NOMO-1 (cell line): ENCODE measurements around the gene SMCO1.
"Not testable (repeated sequence)": the region's sequence is repeated elsewhere in the genome, so short reads cannot be mapped to it uniquely, and the experiment has no call there.

Experiments
- DNase-seq, 2 experiments: peaks; one replicate each; lab custom pipeline; 2025; ENCODE audit not compliant: unreplicated experiment in 2 of 2; lab: John Stamatoyannopoulos, UW

Gene SMCO1

GRCh38 chr3:196498297-196498696 is 16.8 kb downstream of the SMCO1 start:
- no peak for DNase-seq

- no peak for DNase-seq
Observed at GRCh38 chr3:196496183-196496582, 19.0 kb downstream of the SMCO1 start.

DNA sequence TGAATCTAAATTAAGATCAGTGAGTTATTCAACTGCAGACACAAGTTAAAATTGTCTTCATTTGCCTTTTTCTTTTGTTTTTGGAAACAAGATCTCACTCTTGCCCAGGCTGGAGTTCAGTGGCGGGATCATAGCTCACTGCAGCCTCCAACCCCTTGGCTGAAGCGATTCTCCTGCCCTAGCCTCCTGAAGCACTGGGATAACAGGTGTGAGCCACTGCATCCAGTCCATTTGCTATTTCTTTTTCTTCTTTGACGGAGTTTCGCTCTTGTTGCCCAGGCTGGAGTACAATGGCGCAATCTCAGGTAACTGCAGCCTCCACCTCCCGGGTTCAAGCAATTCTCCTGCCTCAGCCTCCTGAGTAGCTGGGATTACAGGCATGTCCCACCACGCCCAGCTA is 21.9 kb downstream of the SMCO1 start:
- no peak for DNase-seq

- DNase-seq, result no peak
Observed at GRCh38 chr3:196492080-196492479, 23.1 kb downstream of the SMCO1 start.

- DNase-seq, result no peak
Observed at GRCh38 chr3:196489747-196490146, 25.4 kb downstream of the SMCO1 start.

- no peak for DNase-seq
Observed at GRCh38 chr3:196486263-196486662, 28.9 kb downstream of the SMCO1 start.

GRCh38 chr3:196477678-196478077 is 37.5 kb downstream of the SMCO1 start:
- DNase-seq, result no peak

DNA sequence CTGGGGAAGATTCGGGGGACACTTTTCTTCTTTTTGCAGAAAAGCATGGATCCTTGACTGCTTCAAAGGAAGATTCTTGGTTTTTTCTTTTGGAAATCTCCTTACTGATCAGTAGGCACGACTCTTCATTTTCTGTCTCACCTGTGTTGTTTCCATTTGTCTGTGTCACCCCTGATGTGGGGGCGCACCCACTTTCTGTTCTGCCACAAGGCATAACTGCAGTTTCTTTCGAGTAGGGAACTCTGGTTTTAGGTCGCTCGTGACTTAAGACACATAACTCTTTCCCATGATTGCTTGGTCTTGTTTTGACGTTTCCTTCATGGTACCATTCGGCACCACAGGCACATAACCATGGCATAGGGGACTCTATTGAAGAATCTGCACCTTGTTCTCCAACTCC is 42.9 kb downstream of the SMCO1 start:
- no peak for DNase-seq

- DNase-seq, result no peak
Observed at GRCh38 chr3:196471551-196471950, 43.6 kb downstream of the SMCO1 start.

DNA sequence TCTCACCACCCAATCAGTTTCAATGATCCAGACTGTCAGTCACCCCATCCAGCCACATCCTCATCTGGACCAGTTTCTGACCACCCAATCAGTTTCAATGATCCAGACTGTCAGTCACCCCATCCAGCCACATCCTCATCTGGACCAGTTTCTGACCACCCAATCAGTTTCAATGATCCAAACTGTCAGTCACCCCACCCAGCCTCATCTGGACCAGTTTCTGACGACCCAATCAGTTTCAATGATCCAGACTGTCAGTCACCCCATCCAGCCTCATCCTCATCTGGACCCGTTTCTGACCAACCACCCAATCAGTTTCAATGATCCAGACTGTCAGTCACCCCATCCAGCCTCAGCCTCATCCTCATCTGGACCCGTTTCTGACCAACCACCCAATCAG is 45.0 kb downstream of the SMCO1 start:
- not testable (repeated sequence) for DNase-seq

DNA sequence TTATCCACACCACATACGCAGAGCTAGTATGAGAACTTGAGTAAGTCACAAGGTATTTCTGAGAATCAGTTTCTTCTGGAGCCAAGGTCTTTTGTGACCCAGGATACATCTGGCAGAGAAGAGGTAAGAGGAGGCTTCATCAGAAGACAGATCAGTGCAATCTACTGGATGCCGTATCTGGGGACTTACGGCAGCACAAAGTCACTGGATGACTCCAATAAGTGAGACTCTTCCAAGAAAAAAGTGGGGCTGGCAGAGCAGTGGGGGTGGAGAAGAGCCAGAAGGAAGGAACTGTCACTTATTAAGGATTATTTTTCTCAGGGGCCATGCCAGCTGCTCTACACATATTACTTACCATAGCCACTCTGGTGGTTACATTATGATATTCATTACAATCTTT is 51.3 kb downstream of the SMCO1 start:
- DNase-seq, result no peak

- no peak for DNase-seq
Observed at GRCh38 chr3:196463478-196463756, 51.7 kb downstream of the SMCO1 start.

DNA sequence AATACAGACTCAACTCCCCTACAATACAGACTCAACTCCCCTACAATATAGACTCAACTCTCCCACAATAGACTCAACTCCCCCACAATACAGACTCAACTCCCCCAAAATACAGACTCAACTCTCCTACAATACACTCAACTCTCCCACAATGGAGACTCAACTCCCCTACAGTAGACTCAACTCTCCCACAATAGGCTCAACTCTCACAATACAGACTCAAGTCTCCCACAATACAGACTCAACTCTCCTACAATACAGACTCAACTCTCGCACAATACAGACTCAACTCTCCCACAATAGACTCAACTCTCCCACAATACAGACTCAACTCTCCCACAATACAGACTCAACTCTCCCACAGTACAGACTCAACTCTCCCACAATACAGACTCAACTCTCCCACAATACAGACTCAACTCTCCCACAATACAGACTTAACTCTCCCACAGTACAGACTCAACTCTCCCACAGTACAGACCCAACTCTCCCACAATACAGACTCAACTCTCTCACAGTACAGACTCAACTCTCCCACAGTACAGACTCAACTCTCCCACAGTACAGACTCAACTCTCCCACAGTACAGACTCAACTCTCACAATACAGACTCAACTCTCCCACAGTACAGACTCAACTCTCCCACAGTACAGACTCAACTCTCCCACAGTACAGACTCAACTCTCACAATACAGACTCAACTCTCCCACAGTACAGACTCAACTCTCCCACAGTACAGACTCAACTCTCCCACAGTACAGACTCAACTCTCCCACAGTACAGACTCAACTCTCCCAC is 52.3 kb downstream of the SMCO1 start:
- DNase-seq, result not testable (repeated sequence)

DNA sequence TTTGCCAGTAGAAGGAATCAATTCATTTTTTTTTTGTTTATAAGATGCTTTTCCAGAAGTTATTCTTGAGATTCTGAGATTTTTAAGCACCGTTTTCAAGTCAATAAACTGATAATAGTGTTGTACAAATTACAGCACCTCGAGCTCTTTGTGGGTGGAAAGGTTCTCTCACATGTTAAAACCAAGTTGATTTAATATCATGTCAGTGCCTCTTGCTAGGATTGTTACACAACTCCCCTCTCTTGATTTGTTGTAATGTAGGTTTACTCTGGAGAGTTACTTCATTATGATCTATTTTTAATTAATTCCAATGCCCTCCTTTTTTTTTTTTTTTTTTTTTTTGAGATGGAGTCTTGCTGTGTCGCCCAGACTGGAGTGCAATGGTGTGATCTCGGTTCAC is 57.1 kb downstream of the SMCO1 start:
- peak; percentile 56 to 94 for DNase-seq

DNA sequence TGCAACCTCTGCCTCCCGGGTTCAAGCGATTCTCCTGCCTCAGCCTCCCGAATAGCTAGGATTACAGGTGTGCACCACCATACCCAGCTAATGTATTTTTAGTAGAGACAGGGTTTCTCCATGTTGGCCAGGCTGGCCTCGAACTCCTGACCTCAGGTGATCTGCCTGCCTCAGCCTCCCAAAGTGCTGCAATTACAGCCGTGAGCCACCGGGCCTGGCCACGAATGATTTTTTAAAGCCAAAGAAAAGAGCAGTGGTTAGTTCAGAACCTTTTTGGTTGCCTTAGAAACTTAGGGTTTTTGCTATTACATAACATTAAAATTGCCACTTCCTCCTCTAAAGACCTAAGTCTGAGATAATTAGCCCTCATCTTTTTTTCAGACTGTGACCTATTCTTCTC is 57.7 kb downstream of the SMCO1 start:
- peak; percentile 99 for DNase-seq
